Measurements from ENCODE around the gene RTCA. TPM values are rescaled to one million over a fixed set of nuclear protein-coding genes. Genes with fewer than 3 reads are reported as not detected.
"Not testable (repeated sequence)": the region's sequence is repeated elsewhere in the genome, so short reads cannot be mapped to it uniquely, and the experiment has no call there.

RTCA gene
- total RNA-seq, 2 experiments from 2014 or later = 48.2 to 50.6 TPM

DNA sequence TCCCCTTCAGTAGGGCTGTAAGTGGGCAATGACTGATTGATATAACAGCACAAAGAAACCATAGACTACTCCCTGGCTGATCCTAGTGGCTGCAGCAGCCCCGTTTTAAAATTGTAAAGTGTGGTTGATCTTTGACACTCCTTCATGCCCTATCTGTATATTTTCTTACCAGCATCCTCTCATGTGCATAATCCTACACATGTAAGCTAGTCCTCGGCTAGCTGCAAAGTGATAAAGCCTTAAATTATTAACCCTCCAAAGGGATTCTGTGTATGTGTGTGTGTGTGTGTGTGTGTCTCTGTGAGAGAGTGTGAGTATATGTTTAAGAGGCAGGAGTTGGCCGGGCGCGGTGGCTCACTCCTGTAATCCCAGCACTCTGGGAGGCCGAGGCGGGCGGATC lies 55.5 kb downstream of the RTCA start:
- CTCF ChIA-PET = interaction anchor here (1.1 kb wide), 1 partner anchor 9 kb away, joined by 3 read pairs; no protein-coding TSS in a partner anchor
- no peak overlapping the region for H3K27ac Mint-ChIP-seq

DNA sequence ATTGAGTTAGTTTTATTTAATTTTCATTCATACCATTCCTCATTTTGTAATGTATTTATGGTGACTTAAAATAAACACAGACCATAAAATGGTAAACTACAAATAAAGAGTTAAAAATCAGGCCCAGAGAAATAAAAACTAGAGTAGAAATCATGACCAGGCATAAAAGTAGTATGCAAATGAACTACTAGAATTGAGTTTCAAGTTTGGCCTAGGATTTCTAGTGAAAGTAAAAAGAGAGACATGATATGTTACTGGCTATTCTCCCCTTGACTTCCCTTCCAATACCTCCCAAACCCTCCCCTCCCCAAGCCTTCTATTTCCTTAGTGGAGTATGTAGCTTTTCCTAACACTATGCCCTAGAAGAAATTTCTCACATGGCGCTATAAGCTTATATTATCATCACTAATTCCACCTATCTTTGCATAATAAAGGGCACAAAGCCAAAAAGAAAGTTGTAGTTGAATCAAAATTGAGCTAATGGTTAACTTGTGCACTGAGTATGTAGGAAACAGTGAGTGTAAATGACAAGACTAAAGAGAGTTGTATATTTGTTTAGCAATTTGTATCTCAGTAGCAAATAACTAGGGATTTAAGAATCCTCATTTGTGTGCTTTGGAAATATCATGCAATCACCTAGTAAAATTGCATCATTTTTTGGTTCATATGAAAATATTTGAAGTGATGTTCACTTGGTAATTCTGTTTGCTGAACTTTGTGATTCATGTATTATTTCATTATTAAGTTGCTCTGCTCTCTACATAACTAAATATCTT lies 56.6 kb downstream of the RTCA start:
- Mint-ChIP-seq H3K4me1 (peaks cover 2% of the 10 kb centered on the region), H3K4me3 (no peak overlapping the region), H3K36me3 (ENCODE audit: low read depth) (peaks cover 5% of the 10 kb centered on the region), H3K27ac (no peak overlapping the region), H3K9me3 (peaks cover 16% of the 10 kb centered on the region), H3K27me3 (no peaks in the 10 kb centered on the region)
- CTCF ChIA-PET = interaction anchor here (1.1 to 1.6 kb wide), 2 partner anchors 10 to 30 kb away, joined by 3 read pairs; partner anchors contain the start of gene CDC14A
- no peak for DNase-seq
- POLR2A ChIA-PET = no interaction called here

More for the DNA sequence above, 55.5 kb downstream of the RTCA start:
- DNase-seq = no peak
- Mint-ChIP-seq H3K36me3 (ENCODE audit: low read depth) (peaks cover 6% of the 10 kb centered on the region), H3K4me1 (peaks cover 2% of the 10 kb centered on the region), H3K9me3 (peaks cover 21% of the 10 kb centered on the region), H3K4me3 (no peak overlapping the region), H3K27me3 (no peaks in the 10 kb centered on the region)
- POLR2A ChIA-PET = no interaction called here

DNA sequence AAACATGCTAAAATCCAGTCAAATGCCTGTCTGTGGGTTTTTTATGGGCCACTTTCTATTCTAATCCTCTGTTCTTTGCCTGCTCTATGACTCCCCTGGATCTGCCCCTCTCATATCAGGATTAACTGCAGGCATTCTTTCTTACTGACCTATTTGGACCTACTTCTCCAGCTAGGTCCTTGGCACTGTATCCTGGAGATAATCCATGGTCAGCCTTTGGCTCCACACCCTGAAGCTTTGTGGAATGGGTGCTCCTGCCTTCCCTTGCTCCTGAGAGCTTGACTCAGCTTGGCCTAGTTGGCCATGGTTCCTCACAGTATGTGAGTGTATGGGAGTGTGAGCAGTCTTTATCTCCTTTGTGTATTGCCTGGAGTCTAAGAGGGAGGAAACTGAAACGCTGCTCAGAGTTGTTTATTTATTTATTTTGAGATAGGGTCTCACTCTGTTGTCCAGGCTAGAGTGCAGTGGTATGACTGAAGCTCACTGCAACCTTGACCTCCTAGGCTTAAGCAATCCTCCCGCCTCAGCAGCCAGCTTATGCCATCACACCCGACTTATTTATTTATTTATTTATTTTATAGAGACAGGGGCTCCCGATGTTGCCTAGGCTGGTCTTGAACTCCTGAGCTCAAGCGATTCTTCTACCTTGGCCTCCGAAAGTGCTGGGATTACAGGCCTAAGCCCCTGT lies 57.5 kb downstream of the RTCA start:
- CTCF ChIA-PET = interaction anchor here (1.5 to 1.6 kb wide), 2 partner anchors 23 to 29 kb away, joined by 3 read pairs; partner anchors contain the start of gene CDC14A
- POLR2A ChIA-PET = no interaction called here
- H3K9me3 Mint-ChIP-seq = peaks cover 14% of the 10 kb centered on the region
- no peak overlapping the region for H3K4me3 Mint-ChIP-seq
- H3K27ac Mint-ChIP-seq = no peak overlapping the region
- peaks cover 5% of the 10 kb centered on the region for H3K36me3 Mint-ChIP-seq (ENCODE audit: low read depth)
- H3K27me3 Mint-ChIP-seq = no peaks in the 10 kb centered on the region
- peaks cover 2% of the 10 kb centered on the region for H3K4me1 Mint-ChIP-seq
- DNase-seq = no peak

DNA sequence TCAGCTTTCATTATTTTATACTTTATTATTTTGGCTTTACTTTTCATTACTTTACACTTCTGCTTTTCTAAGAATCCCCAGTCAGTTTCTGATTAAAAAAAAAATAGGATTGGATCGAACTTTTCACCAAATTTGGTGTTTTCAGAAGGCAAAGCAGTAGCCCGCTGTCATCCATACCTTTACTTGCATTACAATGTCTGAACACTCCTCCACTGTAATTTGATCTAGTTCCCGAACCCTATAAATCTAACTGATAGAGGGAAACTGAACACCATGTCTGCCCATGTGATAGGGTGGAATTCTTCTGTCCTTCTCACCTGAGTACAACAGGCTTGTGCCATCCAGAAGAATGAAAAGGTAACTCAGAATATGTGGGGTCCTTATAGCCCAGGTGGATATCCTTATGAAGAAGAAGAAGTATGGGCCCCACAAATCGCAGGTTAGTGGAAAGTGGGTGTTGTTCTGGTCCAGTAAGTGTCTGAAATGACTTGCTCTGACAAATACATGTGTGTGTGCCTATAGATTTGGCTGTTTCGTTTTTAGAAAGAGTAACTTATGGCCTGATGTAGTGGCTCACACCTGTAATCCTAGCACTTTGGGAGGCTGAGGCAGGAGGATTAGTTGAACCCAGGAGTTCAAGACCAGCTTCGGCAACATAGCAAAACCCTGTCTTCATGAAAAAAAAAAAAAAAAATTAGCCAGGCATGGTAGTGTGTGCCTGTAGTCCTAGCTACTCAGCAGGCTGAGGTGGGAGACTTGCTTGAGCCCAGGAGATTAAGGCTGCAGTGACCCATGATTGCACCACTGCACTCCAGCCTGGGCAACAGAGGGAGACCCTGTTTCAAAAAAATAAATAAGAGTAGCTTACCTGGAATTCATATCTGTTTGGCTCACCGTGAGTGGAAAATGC lies 59.7 kb downstream of the RTCA start:
- Mint-ChIP-seq H3K9me3 (peaks cover 5% of the 10 kb centered on the region), H3K27ac (no peak overlapping the region), H3K36me3 (ENCODE audit: low read depth) (no peaks in the 10 kb centered on the region), H3K4me3 (no peak overlapping the region), H3K27me3 (no peaks in the 10 kb centered on the region), H3K4me1 (peaks cover 2% of the 10 kb centered on the region)
- no peak for DNase-seq
- CTCF ChIA-PET = no interaction called here
- POLR2A ChIA-PET = no interaction called here

DNA sequence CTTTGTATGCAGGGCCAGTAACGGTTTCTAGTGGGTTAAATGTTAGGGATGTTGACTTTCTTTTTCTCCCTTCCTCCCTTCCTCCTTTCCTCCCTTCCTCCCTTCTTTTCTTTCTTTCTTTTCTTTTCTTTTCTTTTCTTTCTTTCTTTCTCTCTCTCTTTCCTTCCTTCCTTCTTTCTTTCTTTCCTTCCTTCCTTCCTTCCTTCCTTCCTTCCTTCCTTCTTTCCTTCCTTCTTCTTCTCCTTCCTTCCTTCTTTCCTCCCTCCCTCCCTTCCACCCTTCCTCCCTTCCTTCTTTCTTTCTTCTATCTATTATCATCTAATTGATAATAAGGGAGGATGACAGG lies 60.3 kb downstream of the RTCA start:
- H3K27ac Mint-ChIP-seq; H3K27me3 Mint-ChIP-seq; H3K4me1 Mint-ChIP-seq; POLR2A ChIA-PET; H3K4me3 Mint-ChIP-seq; H3K9me3 Mint-ChIP-seq; DNase-seq; H3K36me3 Mint-ChIP-seq (ENCODE audit: low read depth): not testable (repeated sequence)
- CTCF ChIA-PET = interaction anchor here (1.3 kb wide), 1 partner anchor 12 kb away, joined by 3 read pairs; no protein-coding TSS in a partner anchor

DNA sequence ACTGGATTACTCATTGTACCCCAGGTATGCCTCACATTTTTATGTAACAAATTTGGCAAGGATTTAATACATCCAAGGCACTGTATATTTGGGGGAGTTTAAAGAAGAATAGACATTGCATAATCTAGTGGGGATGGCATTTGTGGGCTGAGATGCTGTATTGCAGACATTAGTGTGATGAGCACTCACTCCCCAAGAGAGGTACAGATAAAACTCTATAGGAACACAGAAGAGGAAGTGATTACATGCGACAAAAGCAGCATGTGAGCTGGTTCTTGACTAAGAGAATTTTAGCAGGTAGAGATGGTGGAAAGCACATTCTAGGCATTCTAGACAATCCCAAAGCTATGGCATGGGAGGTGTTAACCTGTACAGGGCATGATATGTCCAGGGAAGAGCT lies 62.1 kb downstream of the RTCA start:
- Mint-ChIP-seq H3K9me3 (no peaks in the 10 kb centered on the region), H3K4me1 (no peaks in the 10 kb centered on the region), H3K27me3 (no peaks in the 10 kb centered on the region), H3K4me3 (no peak overlapping the region), H3K36me3 (ENCODE audit: low read depth) (no peaks in the 10 kb centered on the region), H3K27ac (no peak overlapping the region)
- ChIA-PET CTCF (no interaction called here), POLR2A (no interaction called here)
- DNase-seq = no peak

DNA sequence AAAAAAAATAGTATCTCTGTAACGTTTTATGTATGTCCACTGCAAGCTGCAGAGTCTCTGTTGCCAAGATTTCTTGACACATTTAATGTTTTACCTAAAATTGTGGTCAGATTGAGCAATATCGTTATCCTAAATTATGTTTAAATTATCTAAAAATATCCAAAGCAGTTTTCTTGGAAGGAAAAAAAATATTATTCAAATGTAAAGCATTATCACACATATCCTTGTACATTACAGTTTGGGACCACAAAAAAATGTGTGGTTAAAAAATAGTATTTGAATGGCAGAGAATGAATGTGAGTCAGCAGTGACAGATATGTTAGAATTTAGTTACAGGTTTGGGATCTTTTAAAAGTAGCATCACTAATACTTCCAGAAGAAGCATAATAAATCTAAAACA lies 65.1 kb downstream of the RTCA start:
- H3K4me3 Mint-ChIP-seq; H3K36me3 Mint-ChIP-seq (ENCODE audit: low read depth); DNase-seq; H3K9me3 Mint-ChIP-seq; H3K27ac Mint-ChIP-seq; H3K4me1 Mint-ChIP-seq; H3K27me3 Mint-ChIP-seq; POLR2A ChIA-PET: not testable (repeated sequence)
- CTCF ChIA-PET = interaction anchor here (0.6 kb wide), 1 partner anchor 122 kb away, joined by 4 read pairs; no protein-coding TSS in a partner anchor

DNA sequence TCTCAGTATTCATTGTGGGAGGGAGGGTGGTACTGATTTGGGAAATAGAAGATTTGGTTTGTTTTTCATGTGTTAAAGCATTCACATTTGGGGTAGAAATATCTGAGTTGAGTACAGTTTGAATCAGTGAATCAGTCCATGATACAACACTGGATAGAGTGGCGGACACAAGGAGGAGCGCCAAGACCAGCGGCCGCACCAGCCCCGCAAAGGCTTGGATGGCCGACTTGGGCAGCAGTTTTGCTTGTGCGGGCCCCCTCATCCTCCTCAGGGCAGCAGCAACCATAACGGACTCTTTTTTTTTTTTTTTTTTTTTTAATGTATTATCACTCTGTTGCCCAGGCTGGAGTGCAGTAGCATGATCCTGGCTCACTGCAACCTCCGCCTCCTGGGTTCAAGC lies 66.3 kb downstream of the RTCA start:
- CTCF ChIA-PET = no interaction called here
- Mint-ChIP-seq H3K27me3 (peaks cover under 1% of the 10 kb centered on the region), H3K4me3 (no peak overlapping the region), H3K4me1 (no peaks in the 10 kb centered on the region), H3K27ac (no peak overlapping the region), H3K36me3 (ENCODE audit: low read depth) (no peaks in the 10 kb centered on the region), H3K9me3 (no peaks in the 10 kb centered on the region)
- POLR2A ChIA-PET = no interaction called here
- DNase-seq = no peak

DNA sequence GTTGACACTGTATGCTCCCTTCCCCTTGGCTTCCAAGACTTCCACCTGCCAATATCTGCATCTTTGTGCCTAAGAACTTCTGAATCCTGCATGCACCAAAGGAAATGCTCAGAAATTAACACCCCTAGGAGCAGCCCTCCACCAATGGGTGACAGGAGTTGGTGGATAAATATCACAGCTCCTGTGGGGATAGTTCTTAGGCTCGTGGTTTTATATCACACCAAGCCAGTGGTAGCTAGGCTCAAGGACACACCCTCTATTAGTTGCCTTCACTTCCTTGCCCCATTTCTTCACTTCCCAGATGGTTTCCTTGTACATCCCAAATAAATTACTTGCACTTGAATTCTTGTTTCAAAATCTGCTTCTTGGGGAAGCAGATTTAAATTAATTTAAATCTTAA lies 69.4 kb downstream of the RTCA start:
- Mint-ChIP-seq H3K4me3 (no peak overlapping the region), H3K27ac (no peak overlapping the region), H3K36me3 (ENCODE audit: low read depth) (no peaks in the 10 kb centered on the region), H3K9me3 (no peaks in the 10 kb centered on the region), H3K27me3 (peaks cover 8% of the 10 kb centered on the region), H3K4me1 (no peaks in the 10 kb centered on the region)
- ChIA-PET POLR2A (no interaction called here), CTCF (no interaction called here)
- DNase-seq = no peak

DNA sequence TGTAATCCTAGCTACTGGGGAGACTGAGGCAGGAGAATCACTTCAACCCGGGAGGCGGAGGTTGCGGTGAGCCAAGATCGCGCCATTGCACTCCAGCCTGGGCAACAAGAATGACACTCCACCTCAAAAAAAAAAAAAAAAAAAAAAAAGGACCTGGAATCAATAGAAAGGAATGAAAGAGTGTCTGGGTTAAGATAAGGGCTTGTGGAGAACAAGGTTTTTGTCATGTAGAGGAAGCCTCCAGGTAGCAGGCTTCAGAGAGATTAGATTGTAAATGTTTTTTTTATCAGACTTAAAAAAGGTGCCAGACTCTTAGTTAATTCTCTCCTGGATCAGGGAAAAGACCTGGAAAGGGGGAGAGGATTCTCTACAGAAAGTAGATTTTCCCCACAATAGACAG lies 71.9 kb downstream of the RTCA start:
- H3K27ac Mint-ChIP-seq; H3K36me3 Mint-ChIP-seq (ENCODE audit: low read depth); CTCF ChIA-PET; H3K4me3 Mint-ChIP-seq; H3K4me1 Mint-ChIP-seq; DNase-seq; H3K27me3 Mint-ChIP-seq; POLR2A ChIA-PET; H3K9me3 Mint-ChIP-seq: not testable (repeated sequence)

DNA sequence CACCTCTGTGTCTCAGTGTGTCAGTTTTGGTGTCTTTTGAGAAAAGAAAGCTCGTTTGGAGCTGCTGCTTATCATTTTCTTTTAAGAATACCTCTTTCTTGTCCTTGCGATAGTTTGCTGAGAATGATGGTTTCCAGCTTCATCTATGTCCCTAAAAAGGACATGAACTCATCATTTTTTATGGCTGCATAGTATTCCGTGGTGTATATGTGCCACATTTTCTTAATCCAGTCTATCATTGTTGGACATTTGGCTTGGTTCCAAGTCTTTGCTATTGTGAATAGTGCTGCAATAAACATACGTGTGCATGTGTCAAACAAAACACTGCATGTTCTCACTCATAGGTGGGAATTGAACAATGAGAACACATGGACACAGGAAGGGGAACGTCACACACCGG lies 73.7 kb downstream of the RTCA start:
- H3K36me3 Mint-ChIP-seq (ENCODE audit: low read depth); H3K4me1 Mint-ChIP-seq; H3K9me3 Mint-ChIP-seq; H3K4me3 Mint-ChIP-seq; H3K27ac Mint-ChIP-seq; DNase-seq; POLR2A ChIA-PET; CTCF ChIA-PET; H3K27me3 Mint-ChIP-seq: not testable (repeated sequence)

DNA sequence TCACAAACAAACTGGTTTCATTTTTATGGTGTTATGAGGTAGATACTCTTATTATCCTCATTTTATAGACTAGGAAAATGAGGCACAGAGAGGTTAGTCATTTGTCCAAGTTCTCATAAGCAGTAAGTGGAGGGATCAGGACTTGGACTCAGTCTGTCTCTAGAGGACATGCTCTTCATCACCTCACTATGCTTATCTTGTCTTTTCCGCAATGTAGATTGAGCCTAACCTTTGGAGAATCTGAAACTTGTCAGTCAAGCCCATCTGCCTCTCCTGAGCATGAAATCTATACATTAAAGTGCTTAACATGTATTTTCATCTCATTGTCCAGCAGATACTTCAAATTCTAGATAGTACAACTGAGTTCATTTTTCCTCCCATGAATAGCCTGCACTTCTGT lies 74.5 kb downstream of the RTCA start:
- H3K4me3 Mint-ChIP-seq = no peak overlapping the region
- no peak for DNase-seq
- ChIA-PET POLR2A (no interaction called here), CTCF (no interaction called here)
- H3K27ac Mint-ChIP-seq = no peak overlapping the region
- no peaks in the 10 kb centered on the region for H3K4me1 Mint-ChIP-seq
- H3K36me3 Mint-ChIP-seq (ENCODE audit: low read depth) = no peaks in the 10 kb centered on the region
- H3K27me3 Mint-ChIP-seq = peaks cover 8% of the 10 kb centered on the region
- no peaks in the 10 kb centered on the region for H3K9me3 Mint-ChIP-seq

DNA sequence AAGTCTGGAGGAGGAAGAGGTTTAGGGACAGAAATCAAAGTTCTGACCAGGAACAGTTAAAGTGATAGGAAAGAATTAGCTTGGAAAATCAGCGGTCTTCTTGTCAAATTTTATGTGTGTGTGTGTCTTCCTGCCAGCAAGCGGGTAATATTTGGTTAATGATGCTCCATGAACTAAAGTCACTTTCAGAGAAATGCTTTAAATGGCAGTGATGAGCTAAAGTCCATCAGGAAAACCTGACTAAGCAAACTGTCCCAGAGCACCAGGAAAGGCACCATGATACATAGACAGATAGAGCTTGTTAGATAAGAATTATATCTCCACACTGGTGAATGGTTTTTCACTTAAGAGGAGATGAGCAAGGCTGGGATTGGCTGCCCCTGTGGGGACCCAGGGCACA lies 76.3 kb downstream of the RTCA start:
- ChIA-PET CTCF (interaction anchor here (0.9 to 1.2 kb wide), 2 partner anchors 11 to 63 kb away, joined by 3 read pairs; no protein-coding TSS in a partner anchor), POLR2A (interaction anchor here (0.6 kb wide), 1 partner anchor 14 kb away, joined by 4 read pairs; no protein-coding TSS in a partner anchor)

More for the DNA sequence above, 76.3 kb downstream of the RTCA start:
- DNase-seq = no peak
- peaks cover 7% of the 10 kb centered on the region for H3K27me3 Mint-ChIP-seq
- no peaks in the 10 kb centered on the region for H3K4me1 Mint-ChIP-seq
- H3K27ac Mint-ChIP-seq = no peak overlapping the region
- no peak overlapping the region for H3K4me3 Mint-ChIP-seq
- H3K36me3 Mint-ChIP-seq (ENCODE audit: low read depth) = no peaks in the 10 kb centered on the region
- no peaks in the 10 kb centered on the region for H3K9me3 Mint-ChIP-seq

All from activated CD4-positive, alpha-beta T cell treated with anti-CD3 and anti-CD28 coated beads, Interleukin-2, amount 10 ng/mL, durations not matched to agents 7 days and 5 days (primary cell).